Activated gamma-delta T cell treated with anti-CD3 and anti-CD28 coated beads, Interleukin-2, amount 50 U/mL, for 16 hours (primary cell): ENCODE measurements around the gene KLF6.

ENCODE experiments used
- DNase-seq: peaks from one replicate; pipeline ENCODE4 v3.0.0-alpha.2; 2020; ENCODE audit warnings: low read depth

Gene KLF6

DNA sequence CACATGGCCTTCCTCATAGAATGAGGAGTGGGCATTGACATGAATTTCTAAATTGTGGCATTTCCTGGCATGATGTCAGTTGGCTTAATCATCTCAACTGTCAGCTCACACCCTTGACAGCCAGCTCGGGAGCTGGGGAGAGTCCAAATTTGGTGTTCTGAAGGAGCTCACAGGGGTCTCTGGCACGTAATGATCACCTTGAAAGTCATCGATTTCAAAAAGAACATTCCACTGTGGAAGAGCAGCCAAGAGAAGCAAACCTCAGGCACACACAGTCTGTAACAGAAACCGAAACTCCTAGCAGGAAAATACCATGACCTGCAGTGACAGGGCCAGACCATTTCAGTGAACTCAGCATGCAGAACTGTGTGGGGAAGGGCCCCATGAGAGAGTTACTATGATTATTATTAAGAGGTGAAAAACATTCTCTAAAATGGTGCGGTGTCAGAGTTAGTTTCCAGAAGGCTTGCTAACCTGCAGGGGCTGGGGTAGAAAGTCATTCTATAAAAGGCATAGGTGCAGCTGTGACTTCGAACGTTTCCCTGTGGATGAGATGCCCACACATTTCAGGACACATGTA lies 26.4 kb upstream of the KLF6 start:
- no peak for DNase-seq

DNA sequence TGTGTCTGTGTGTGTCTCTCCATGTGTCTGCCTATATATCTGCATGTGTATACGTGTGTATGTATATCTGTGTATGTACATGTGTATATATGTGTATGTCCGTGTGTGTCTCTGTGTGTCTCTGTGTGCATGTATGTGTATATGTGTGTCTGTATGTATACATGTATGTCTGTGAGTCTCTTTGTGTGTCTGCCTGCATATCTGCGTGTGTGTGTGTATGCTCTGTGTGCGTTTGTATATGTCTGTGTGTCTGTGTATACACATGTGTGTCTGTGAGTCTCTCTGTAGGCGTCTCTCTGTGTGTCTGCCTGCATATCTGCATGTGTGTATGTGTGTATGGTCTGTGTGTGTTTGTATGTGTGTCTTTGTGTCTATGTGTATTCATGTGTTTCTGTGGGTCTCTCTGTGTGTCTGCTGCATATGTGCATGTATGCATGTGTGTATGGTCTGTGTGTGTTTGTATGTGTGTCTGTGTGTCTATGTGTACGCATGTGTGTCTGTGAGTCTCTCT lies 23.7 kb upstream of the KLF6 start:
- DNase-seq, result no peak

DNA sequence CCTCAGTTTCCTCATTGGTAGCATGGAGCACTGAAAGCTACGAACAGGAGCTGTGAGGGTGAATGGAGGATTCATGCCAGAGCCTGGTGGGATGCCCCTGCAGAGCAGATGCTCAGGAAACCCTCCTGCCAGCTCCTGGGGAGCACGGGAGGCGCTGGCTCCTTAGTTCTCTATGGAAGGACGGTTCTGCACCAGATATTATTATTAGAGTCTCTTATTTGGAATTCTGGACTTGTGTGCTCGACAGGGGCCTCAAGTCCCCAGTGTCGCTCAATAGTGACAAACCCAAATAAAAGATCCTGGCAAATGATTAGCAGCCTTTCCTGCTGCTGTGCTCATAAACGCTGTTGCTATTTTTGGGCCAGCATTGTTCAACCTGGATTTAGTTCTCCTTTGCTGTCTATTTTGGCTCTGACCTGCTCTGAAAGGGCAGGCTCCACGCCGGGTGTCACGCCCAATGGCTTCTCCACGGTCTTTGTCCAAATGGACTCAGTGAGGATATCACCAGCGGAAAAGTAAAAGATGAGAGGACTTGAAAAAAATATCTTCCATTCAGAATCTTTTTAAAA lies 23.0 kb upstream of the KLF6 start:
- DNase-seq, result no peak

DNA sequence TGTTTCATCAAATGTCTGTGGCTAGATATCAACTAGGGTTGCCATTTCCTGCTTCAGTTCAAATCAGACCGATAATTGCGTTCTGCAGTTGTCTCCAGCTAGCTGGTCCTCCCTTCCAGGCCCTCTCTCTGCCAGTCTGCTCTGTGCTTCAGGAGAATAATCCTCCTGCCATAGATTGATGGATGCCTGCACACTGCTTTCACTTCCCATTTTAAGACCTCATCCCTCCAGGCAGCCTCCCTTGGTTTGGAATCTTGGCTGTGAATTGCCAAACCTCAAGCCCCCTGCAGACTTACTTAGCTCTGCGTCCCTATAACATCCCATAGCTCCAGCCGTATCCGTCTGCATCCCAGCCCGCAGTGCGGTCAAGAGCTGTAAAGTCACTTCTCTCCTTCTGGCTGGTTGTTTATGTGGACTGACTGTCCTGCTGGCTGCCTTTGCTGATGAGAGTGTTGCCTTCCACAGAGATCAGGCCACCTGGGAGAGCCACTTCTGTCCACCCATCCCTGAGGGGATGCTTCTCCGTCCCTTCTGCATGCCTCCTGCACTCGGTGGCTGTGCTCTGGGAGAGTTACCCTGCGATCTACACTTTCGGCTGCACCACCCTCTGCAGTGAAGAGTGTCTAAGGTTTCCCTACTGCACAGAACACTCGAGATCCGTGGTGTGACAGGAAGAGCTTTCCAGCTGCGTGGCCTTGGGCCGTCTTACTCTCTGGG lies 22.4 kb upstream of the KLF6 start:
- DNase-seq, result no peak

DNA sequence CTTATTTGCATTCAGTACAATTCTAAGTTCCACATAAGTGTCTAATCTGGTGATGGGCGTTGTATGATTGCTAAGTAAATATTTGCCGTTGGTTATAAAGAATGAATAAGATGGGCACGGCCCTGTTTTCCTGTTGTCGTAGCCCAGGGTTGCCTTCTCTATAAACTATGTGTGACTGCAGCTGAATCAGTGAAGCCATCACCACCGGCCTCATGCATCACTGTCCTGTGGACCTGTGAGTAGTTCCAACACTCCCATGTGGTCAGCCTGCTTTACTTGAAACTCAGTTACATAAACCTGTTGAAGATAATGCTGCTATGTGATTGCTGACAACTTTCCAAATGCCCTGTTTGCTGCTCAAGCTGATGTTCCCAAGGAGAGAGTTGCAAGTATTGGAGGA lies 21.6 kb upstream of the KLF6 start:
- no peak for DNase-seq

DNA sequence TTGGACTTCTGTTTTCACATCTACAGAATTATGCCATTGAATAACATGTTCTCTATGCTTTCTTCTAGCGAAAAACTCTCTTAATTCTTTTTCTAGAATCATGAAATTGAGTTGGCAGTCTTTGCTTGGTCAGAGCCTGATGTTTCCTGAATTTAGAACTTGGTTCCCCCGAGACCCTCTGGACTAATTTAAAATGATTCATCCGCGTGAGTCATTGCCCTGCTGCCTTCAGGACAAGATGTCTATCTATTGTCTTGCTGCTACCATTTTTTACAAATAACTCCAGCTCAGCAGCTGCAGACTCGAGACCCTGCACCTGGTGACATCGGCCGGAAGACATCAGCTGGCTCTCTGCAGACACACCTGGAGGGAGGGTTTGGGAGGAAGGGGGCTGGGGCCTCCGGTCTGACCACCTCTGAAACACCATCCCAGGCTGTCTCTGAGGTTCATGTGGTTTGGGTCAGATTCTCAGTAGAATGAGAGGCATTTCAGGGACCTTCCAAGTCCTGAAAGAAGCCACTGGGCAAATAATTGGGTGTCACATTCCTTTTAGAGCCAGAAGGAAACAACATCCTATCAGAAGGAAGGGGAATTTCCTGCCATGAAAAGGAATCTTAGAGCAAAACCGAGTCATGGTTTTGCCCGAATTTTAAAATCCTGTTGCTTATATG lies 20.9 kb upstream of the KLF6 start:
- peak; percentile 33 for DNase-seq

DNA sequence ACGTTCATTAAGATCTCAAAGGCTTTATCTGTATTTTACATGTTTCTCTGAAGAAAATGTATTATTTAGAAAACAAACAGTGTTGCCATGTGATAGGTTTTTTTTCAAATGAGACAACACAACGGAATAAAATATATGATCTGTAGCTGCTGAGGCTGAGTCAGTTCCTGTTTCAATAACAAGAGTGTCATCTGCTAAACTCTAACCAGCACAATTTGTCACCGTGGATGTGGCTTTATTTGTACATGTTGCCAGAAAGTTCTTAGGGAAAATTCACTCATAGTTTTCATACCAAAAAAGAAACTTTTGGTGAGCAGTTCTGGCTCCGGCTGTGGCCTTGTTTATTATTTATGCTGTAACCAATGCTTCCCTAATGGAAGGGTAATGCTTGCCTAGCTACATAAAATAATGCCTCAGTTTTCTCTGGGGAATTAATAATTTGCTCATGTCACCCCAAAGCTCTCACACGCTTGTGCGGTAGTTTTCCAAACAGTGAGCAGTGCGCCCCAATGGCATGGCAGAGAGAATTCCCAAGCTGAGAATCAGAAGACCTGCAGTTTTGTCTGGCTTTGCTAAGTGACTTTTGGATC lies 20.3 kb upstream of the KLF6 start:
- peak; percentile 42 for DNase-seq

DNA sequence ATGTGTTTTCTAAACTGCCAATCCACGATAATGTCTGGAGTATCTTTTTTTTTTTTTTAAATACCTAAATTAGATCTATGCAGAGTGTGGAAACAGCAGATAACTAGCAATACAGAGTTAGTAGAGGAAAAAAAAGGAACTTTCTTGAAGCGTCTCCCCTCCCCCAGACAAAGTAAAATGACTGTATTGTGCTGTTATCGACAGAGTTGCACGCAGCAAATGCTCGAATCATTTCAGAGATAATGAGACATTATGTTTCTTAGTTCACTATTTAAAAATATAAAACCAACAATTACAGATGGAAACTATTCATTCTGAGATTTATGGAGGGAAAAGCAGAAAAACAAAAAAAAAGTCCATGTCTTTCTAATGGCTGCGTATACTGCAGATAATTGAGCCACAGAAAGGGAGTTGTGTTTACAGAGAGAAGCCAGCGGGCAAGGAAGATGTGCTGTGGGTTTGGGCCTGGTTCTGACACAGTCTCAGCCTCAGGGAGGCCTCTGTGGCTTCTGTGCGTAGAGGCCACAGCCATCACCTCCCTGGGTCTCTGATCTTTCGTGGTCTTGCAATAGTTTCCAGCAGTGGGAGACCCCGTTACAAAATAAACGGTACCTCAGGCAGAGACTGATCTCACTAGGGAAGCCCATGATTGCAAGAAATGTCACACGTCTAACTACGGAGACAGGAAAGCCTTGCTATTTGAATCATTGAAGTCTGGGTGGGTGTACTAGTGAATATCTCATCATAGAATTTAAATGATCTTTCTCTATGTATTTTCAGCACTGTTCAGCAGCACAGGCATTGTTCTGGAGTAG lies 19.1 kb upstream of the KLF6 start:
- DNase-seq, result peak; percentile 55

DNA sequence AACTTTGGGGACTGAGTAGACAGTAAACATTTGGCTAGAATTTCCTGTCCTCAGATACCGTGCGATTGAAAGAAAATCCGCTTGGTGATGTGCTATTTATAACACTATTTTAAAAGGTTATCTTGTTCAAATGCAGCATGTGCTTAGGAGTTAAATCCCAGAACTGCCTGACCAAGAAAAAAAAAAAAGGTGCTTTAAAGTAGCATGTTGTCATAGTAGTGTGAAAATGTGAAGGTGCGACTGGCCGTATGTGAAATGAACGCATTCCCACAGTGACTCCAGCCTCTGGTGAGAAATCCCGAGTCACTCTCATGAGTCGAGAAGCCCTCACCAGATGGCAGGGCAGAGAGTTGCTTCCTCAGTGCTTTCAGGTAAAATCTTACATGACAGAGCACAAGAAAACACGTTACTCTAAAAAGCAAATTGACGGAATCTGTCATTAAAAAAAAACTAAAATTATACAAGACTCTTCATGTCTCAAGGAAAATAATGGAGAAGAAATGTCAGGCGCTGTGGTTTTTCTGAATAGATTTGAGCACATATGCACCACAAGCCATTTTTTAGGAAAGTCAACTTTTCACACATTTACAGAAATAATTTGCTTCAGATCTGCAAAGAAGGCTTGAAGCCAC lies 18.4 kb upstream of the KLF6 start:
- DNase-seq, result no peak

DNA sequence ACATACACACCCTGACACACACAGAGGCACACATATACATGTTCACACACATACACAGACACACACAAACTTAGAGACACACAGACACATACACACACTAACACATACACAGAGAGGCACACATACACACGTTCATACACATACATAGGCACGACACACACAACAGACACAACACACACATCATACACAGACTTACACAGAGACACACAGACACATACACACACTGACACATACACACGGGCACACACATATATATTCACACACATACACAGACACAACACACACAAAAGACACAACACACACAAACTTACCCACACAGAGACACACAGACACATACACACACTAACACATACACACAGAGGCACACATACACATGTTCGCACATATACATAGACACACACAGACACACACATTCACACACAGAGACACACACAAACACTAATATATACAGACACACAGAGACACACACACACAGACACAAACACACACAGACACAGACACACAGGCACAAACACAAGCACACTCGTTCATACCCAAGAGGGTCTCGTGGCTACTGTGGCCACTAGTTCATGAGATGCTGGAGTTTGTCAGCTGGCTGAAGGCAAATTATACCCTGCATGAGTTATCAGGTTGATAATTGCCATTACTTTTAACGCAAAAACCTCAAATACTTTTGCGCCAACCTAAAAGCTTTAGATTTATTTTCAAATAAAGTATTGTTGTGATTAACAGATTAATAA lies 17.7 kb upstream of the KLF6 start:
- DNase-seq, result no peak

DNA sequence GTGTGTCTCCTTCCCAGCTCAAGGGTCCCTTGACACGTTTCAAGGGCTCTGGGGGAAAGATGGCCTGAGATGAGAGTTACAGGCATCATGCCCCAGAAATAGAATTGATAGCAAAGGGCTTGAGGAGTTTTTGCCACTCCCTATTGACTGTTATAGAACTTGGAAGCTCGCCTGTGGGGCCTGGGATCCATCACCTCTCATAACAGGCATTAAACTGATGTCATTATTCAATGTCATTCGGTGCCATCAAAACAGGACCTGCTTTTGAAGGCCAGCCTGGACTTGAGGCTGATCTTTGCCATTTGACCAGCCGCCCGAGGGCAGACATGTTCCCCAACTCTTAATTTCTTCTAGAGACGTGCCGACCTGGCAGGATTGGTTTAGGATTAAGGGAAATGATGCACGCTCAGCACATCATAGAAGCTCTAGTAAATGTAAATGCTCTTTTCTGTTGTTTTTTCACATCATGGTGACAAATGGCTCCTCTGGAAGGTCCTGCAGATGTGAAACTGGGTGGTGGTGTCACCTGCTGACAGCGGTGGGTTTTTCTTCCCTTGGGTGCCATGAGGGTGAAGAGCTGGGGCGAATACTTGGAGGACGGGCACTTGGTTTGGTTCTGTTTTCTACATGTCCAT lies 16.7 kb upstream of the KLF6 start:
- no peak for DNase-seq

DNA sequence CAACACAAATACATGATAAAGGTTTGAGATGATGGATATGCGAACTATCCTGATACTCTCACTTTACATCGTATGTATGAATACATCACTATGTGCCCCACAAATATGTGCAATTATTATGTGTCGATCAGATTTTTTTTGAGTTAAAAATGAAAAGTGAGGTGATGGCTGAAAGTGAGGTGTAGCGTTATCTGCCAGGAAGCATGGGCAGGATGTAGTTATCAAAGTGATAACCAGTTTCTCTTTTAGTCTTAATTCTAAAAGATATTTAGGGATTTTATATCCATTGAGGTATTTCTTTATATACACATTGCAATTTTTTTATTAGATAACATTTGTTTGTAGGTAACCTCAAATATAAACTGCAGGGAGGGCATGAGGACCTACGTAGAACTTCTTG lies 15.6 kb upstream of the KLF6 start:
- no peak for DNase-seq

DNA sequence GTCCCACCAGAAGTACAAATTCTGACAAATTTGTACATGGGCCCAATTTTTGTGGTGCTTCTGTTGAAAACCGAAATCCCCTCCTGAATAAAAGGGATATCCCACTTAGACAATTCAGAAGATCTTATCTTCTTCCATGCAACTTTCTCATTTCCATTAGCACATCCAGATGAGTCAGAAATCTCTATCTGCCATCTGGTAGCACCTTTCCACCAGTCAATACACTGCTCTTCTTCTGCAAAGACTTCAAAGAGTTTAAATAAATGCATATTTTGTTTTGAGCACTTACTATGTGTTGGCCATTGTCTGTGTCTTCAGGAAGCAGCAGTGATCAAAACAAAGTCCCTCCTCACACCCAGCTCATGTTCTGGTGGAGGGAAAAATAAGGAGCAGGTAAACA lies 12.7 kb upstream of the KLF6 start:
- no peak for DNase-seq

DNA sequence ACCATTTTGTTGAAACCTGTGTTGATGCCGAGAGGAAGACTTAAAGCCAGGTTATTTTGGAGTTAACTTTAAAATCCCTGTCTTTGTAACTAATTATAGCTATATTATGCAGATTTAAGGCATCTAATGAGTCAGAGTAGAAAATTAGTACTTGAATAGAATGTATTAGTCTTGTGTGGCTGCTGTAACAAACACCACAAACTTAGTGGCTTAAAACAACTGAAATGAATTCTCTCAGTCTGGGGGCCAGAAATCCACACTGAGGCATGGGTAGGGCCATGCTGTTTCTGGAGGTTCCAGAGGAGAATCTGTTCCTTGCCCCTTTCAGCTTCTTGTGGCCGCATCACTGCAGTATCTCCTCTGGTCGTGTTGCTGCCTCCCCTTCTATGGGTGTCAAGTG lies 8.5 kb upstream of the KLF6 start:
- no peak for DNase-seq

DNA sequence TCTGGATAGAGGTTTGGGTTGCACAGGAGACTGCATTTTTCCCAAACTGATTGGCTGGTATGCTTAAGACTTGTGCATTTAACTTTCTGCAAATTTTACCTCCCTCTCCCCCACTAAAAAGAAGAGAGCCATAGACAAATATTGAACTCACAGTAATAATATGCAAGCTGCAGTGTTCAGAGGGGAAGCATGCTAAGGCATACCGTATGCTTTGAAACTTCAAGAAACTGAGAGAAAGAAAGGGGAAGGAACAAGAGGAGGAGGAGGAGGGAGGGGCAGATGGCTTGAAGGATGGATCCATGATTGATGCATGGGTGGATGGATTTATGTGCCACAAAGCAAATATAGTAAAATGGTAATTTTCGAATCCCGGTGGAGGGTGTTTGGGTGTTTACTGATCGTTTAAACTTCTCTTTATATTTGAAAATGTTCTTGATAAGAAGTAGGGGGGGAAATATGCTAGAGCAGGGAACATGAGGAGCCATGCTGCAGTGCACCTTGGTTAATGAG lies 7.8 kb upstream of the KLF6 start:
- no peak for DNase-seq

DNA sequence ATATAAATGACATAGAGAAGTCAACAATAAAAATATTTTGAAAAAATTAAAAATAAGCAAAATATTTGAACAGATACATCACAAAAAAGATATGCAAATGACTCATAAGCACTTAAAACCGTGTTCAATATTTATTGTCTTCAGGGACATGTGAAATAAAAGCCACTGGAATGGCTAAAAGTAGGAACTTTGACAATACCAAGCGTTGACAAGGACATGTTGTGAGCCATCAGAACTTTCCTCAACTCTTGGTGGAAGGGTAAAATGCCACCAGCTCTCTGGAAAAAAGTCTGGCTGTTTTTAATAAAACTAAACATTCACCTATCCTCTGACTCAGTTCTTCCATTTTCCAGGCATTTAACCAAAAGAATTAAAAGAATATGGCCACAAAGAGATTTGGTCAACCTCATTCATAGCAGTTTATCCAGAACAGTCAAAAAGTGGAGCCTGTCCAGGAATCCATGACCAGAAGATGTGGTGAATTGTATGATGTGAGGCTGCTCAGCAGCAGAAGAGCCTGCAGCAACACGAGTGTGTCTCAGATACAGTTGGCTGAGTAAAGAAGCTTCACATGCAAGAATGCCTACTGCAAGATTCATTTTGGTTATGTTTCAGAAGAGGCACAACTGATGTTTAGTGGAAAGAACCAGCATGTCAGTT lies 7.1 kb upstream of the KLF6 start:
- DNase-seq, result no peak

DNA sequence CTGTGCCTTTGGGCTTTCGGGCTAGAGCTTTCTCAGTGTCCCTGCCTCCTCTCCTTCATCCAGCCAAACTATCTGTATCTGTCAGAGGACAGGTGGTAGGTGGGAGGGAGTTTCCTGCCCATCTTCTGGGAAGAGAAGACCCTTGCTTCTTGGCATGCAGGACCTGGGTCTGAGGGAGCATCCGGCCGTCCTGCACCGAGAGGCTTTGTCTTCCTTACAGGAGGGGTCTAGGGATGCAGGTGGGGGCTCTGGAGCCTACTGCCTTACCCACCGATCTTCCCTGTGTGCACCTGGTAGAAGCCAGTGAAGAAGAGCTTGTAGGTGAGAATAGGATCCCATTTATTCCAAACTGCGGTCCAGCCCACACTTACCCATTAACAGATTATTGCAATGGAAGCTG lies 5.8 kb upstream of the KLF6 start:
- no peak for DNase-seq

DNA sequence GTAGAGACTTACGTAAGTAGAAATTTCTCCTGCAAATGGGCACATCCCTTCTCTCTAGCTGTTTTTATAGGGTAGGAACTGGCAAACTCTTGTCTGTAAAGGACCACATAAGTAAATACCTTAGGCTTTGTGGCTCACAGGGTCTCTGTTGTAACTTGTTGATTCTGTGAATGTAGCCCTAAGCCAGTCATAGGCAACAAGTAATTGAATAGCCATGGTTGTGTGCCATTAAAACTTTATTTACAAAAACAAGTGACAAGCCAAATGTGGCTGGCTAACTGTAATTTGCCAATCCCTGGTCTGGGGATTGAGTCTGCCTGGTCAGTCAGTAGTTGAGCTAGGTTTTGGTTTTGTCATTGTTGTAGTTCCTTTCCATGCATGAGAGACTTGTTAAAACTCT lies 5.3 kb upstream of the KLF6 start:
- DNase-seq, result no peak

DNA sequence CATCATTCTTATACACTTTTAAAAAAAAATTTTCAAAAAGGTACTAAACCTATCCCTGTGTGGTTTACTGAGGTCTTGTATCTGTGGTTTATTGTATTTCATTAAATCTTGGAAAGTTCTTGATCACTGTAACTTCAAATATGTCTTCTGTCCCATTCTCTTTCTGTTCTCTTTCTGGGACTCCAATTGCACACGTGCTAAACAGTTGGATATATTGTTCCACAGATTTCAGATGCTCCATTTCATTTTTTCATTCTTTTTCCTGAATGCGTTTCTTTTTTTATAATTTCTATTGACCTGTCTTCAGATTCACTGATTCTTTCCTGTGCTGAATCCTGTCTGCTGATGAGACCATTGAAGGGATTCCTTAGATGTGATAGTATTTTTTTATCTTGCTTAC lies 4.6 kb upstream of the KLF6 start:
- no peak for DNase-seq
